Effector memory CD8-positive, alpha-beta T cell (primary cell): ENCODE measurements around the gene FTCDNL1.

ENCODE experiments used
- ATAC-seq: fragments of 150-1000 bp; cut with Tn5 transposase; replicated peaks from 2 replicates; pipeline ENCODE4 v1.10.0; 2021; ENCODE audit warnings: mild to moderate bottlenecking, moderate library complexity
- DNase-seq, 3 experiments: peaks; one replicate each; pipeline ENCODE4 v3.0.0; 2021
- H3K27ac Mint-ChIP-seq, 2 donors: one replicate each; pipeline ENCODE4 v1.8.0; 2022; ENCODE audit warnings: mild to moderate bottlenecking in 2 of 2, mixed read lengths in 2 of 2, moderate library complexity in 2 of 2
- H3K27me3 Mint-ChIP-seq, 2 donors: one replicate each; pipeline ENCODE4 v1.8.0; 2022; ENCODE audit warnings: mixed read lengths in 2 of 2
- H3K36me3 Mint-ChIP-seq: one replicate; pipeline ENCODE4 v1.8.0; 2022; ENCODE audit warnings: mild to moderate bottlenecking, moderate library complexity, mixed read lengths; ENCODE audit not compliant: insufficient read depth
- H3K4me1 Mint-ChIP-seq, 2 donors: one replicate each; pipeline ENCODE4 v1.8.0; 2022; ENCODE audit warnings: low read depth in 2 of 2, mixed read lengths in 2 of 2
- H3K4me3 Mint-ChIP-seq, 2 donors: one replicate each; pipeline ENCODE4 v1.8.0; 2022; ENCODE audit warnings: mild to moderate bottlenecking in 2 of 2, mixed read lengths in 2 of 2, moderate library complexity in 2 of 2
- H3K9me3 Mint-ChIP-seq, 2 donors: one replicate each; pipeline ENCODE4 v1.8.0; 2022; ENCODE audit warnings: mixed read lengths in 2 of 2

The FTCDNL1 gene

DNA sequence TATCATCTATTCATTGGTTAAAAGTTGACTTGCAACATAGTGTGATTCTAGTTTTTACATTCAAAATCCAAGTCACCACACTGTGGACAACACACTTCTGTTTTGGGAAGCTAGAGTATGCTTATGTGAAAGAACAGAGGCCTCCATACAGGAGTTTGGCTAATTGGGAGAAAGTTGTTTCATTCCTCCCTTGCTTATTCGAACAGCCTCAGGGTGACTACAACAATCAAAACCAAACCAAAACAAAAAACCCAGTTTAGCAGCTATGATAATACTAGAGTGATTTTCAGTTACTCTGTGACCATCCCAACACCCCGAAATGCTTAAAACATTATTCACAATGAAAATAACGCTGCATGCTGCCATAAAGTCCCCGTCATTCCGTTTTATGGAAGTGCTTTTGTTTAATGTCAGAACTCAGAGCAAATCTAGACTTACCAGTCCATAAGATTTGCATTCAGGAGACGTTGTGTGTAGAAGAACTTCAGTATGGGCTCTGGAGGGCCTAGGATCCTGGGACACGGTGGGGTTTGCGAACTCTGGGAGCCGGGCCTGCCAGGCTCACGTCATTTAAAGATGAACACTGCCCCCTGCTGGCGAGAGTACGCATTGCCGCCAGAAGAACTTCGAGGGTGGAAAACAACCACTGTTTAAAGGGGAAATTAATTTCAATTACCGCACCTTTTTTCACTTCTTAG, 111.4 kb downstream of the FTCDNL1 start:
- H3K4me3 Mint-ChIP-seq = no peak overlapping the region
- H3K27me3 Mint-ChIP-seq = peaks cover 39 to 43% of the 10 kb centered on the region in 2 donors
- H3K4me1 Mint-ChIP-seq = peaks cover 0 to 5% of the 10 kb centered on the region in 2 donors
- H3K27ac Mint-ChIP-seq = no peak overlapping the region
- ATAC-seq = no peak
- peak; percentile 41 to 49 (median 41) for DNase-seq
- no peaks in the 10 kb centered on the region for H3K9me3 Mint-ChIP-seq
- H3K36me3 Mint-ChIP-seq = no peaks in the 10 kb centered on the region

DNA sequence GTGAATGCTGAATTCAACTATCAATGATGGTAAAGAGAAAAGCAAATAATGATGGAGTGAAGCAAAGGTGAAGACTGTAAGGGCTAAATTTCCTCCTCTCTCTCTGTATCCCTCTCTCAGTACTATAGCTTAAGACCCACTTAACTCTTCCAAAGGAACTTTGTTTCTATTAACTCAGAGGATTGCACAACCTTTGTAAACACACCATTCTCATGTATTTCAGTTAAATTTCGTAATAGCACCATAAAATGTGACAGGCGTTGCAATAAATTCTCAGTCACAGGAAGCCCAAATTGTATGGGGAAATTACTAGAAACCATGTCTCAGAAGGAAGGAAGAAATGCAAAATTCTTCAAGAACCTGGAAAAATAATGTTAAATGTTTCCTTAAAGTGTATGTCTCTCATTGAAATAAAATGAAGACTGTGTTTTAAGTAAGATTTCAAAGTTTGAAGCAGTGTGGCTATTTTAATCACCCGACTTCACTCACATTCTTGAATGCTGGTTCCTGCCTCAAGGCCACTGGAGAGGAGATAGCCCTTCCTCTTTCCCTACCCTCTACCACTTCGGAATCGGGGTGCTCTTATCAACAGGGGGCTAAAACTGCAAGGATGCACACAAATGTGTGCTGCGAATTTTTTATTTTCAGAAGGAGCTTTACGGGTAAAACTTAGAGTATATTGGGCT, 112.1 kb downstream of the FTCDNL1 start:
- Mint-ChIP-seq H3K36me3 (no peaks in the 10 kb centered on the region), H3K27ac (no peak overlapping the region), H3K4me1 (peaks cover 0 to 5% of the 10 kb centered on the region in 2 donors), H3K27me3 (peaks cover 38 to 43% of the 10 kb centered on the region in 2 donors), H3K4me3 (no peak overlapping the region), H3K9me3 (no peaks in the 10 kb centered on the region)
- no peak for ATAC-seq
- DNase-seq = no peak

DNA sequence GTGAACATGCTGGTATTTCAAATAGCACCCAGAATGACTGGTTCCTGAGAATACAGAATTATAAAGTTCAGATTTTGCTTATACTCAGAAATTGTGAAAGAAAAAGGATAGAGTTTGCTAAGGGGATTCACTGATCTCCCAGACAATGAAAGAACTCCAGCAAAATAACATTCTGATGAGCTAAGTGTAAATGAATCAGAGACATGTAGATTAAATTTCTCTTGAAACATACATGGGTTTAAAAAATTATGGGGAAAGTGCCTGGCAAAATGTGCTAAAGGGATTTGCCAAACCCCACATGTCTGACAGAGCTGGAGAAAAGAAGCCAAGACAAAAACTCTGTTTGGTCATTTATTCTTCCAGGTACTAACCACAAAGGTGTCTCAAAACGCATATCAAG, 116.3 kb downstream of the FTCDNL1 start:
- Mint-ChIP-seq H3K27ac (no peak overlapping the region), H3K4me3 (no peak overlapping the region), H3K27me3 (peaks cover 28 to 42% of the 10 kb centered on the region in 2 donors), H3K9me3 (no peaks in the 10 kb centered on the region), H3K36me3 (no peaks in the 10 kb centered on the region), H3K4me1 (peaks cover 0 to 1% of the 10 kb centered on the region in 2 donors)
- DNase-seq = no peak
- no peak for ATAC-seq

DNA sequence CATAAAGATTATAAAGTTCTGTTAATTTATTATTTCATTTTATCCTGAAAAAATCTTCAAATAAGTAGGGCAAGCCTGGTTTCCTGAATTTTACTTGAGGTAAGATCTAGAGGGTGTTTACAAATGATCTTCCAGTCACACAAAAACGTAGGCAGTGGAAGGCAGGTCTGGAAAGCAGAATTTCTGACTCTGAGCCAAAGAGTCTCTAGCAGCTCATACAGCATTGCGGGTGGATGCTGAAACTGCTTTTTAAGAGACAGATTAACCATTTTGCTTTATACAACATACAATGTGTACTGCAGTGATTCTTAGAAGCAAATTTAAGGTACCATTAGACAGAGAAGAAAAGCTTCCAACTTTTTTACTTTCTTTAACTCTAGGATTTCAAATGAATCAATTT, 117.0 kb downstream of the FTCDNL1 start:
- no peak for DNase-seq
- H3K36me3 Mint-ChIP-seq = no peaks in the 10 kb centered on the region
- no peak overlapping the region for H3K27ac Mint-ChIP-seq
- H3K4me1 Mint-ChIP-seq = no peaks in the 10 kb centered on the region
- ATAC-seq = no peak
- peaks cover 26 to 42% of the 10 kb centered on the region in 2 donors for H3K27me3 Mint-ChIP-seq
- H3K4me3 Mint-ChIP-seq = no peak overlapping the region
- no peaks in the 10 kb centered on the region for H3K9me3 Mint-ChIP-seq

DNA sequence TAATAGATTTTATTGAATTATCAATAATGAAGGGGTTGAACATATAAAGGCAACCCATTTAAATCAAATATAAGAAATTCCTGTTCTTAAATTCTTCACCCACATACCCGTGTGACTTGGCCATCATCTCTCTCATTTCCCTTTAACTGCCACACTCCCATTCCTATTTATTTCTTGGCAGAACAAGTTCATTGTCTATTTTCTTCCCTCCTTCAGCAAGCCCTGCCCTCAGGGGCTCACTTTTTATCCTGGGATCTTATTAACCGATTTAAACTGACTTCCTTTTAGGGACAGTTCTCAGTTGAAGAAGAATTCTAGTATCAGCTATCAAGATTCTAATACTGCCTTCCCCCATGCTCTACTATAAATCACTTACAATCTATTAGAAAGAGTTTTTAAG, 123.2 kb downstream of the FTCDNL1 start:
- H3K4me3 Mint-ChIP-seq = no peak overlapping the region
- H3K4me1 Mint-ChIP-seq = no peaks in the 10 kb centered on the region
- ATAC-seq (no peak), DNase-seq (no peak)
- no peak overlapping the region for H3K27ac Mint-ChIP-seq
- H3K9me3 Mint-ChIP-seq = no peaks in the 10 kb centered on the region
- no peaks in the 10 kb centered on the region for H3K36me3 Mint-ChIP-seq
- peaks cover 48 to 66% of the 10 kb centered on the region in 2 donors for H3K27me3 Mint-ChIP-seq

DNA sequence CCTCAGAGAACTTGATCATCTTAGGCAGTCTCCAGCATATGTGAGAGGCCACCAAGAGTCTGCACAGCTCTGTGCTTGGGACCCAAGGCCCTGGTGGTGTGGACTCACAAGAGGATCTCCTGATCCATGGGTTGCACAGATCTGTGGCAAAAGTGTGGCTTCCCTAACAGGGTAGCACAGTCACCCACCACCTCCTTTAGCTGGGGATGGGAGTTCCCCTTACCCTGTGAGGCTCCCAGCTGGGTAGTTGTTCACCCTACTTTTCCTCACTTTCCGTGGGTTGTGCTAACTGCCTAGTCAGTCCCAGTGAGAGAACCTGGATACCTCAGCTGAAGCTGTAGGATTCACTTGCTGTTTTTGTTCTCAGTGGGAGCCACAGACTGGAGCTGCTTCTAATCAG, 123.7 kb downstream of the FTCDNL1 start:
- Mint-ChIP-seq H3K36me3 (no peaks in the 10 kb centered on the region), H3K4me3 (no peak overlapping the region), H3K27me3 (peaks cover 48 to 65% of the 10 kb centered on the region in 2 donors), H3K9me3 (no peaks in the 10 kb centered on the region), H3K4me1 (no peaks in the 10 kb centered on the region), H3K27ac (no peak overlapping the region)
- no peak for DNase-seq
- ATAC-seq = no peak

DNA sequence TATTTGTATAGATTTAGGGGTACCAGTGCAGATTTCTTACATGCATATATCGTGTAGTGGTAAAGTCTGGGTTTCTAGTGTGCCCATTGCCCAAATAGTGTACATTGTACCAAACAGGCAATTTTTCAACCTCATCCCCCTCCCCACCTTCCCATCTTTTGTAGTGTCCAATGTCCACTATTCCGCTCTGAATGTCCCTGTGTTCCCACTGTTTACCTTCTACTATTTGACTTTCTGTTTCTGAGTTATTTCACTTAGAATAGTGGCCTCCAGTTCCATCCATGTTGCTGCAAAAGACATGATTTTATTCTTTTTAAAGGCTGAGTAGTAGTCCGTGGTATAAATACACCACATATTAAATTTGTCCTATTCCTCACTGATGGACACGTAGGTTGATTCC, 132.9 kb downstream of the FTCDNL1 start:
- no peak for ATAC-seq
- H3K4me3 Mint-ChIP-seq = no peak overlapping the region
- H3K36me3 Mint-ChIP-seq = no peaks in the 10 kb centered on the region
- no peaks in the 10 kb centered on the region for H3K9me3 Mint-ChIP-seq
- DNase-seq = no peak
- H3K27ac Mint-ChIP-seq = no peak overlapping the region
- no peaks in the 10 kb centered on the region for H3K4me1 Mint-ChIP-seq
- H3K27me3 Mint-ChIP-seq = no peaks in the 10 kb centered on the region

DNA sequence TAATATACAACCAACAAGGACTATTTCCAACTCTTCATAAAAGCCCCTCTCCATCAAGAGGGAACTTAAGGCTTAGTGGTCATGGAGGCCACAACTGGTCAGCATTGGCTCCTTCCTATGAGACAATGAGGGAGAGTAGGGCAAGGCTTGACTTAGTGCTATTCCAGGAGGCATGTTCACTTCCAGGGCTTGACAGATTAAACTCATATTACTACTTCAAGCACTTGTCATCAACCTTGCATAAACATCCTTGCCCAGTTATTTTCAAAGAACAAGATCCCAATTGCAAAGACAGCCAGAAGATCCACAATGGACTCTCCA, 133.4 kb downstream of the FTCDNL1 start:
- peaks cover 0 to 5% of the 10 kb centered on the region in 2 donors for H3K27me3 Mint-ChIP-seq
- no peaks in the 10 kb centered on the region for H3K36me3 Mint-ChIP-seq
- H3K4me1 Mint-ChIP-seq = no peaks in the 10 kb centered on the region
- no peaks in the 10 kb centered on the region for H3K9me3 Mint-ChIP-seq
- ATAC-seq (no peak), DNase-seq (no peak)
- no peak overlapping the region for H3K4me3 Mint-ChIP-seq
- H3K27ac Mint-ChIP-seq = no peak overlapping the region

DNA sequence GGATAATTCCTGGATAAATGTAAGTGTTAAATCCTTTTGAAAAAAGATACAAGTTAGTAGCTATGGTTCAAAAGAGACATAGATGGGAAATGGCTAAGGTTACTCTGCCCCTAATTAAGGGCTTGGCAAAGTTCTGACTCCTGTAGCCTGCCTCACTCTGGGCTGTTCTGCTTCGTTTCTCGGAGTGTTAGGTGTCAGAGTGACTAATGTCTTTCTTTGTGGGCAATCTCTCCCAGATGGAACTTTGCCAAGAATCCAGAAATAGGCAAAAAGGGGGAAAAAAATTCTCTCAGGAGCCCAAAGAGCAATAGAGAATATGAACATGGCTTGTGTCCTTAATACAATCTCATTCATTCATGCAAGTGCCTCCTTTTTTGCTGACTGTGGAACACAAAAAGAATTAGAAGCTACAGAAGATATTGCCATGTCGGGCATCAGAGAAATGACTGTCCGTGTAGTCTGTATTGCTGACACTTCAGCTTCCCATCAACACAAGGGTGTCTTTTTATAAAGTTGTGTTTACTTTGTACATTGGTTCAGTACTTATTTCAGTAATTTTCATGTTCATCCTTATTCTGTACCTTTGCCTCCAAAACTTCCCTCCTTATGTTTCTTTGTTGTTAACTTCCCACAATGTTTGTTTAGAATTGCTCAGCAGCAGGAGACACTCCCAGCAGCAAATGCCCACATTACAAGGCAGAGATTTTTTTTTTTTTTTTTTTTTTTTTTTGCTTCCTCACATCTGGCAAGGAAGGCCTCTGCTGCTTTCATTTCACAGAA, 134.0 kb downstream of the FTCDNL1 start:
- DNase-seq (no peak), ATAC-seq (no peak)
- Mint-ChIP-seq H3K4me3 (no peak overlapping the region), H3K27me3 (peaks cover 0 to 8% of the 10 kb centered on the region in 2 donors), H3K27ac (no peak overlapping the region), H3K9me3 (no peaks in the 10 kb centered on the region), H3K4me1 (no peaks in the 10 kb centered on the region), H3K36me3 (no peaks in the 10 kb centered on the region)

DNA sequence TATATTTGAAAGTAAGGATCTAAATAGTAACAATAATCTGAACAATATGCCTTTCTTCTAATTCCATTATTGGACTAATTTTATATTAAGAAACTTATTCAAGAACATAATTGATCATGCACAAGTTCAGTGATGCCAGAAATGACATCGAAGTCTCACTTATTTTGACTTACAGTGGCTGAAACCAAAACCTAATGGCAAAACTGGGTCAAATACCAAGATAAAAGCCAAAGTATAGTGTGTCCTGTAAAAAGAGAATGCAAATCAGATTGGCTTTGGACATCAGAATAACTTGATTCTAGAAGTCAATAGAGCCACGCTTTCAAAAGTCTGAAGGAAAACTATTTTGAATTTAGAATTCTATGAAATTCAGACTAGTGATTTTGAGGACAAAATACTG, 137.2 kb downstream of the FTCDNL1 start:
- DNase-seq = no peak
- H3K9me3 Mint-ChIP-seq = no peaks in the 10 kb centered on the region
- no peaks in the 10 kb centered on the region for H3K36me3 Mint-ChIP-seq
- H3K4me1 Mint-ChIP-seq = no peaks in the 10 kb centered on the region
- H3K27ac Mint-ChIP-seq = no peak overlapping the region
- H3K4me3 Mint-ChIP-seq = no peak overlapping the region
- peaks cover 8 to 19% of the 10 kb centered on the region in 2 donors for H3K27me3 Mint-ChIP-seq
- no peak for ATAC-seq

DNA sequence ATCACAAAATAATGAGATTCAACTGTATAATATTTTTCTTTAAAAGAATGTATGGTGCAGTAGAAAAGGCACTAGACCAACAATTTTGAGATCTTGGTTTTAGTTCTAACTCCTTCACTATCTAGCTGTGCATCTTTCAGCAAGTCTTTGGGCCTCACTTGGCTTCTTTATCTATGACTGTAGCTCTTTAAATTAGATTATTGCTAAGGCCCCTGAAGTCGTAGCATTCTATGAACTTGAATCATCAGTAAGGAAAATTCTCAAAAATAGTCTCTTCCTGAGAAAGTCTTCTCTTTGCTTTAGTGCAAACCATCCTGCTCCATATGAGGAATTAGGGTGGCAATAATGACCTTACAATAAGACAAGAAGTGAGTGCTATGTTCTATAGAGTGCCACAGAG, 140.4 kb downstream of the FTCDNL1 start:
- H3K27me3 Mint-ChIP-seq = peaks cover 8 to 19% of the 10 kb centered on the region in 2 donors
- DNase-seq = no peak
- no peaks in the 10 kb centered on the region for H3K4me1 Mint-ChIP-seq
- H3K36me3 Mint-ChIP-seq = no peaks in the 10 kb centered on the region
- no peaks in the 10 kb centered on the region for H3K9me3 Mint-ChIP-seq
- no peak overlapping the region for H3K4me3 Mint-ChIP-seq
- no peak overlapping the region for H3K27ac Mint-ChIP-seq
- no peak for ATAC-seq
